Measurements from ENCODE around the gene FYB2. TPM values are rescaled to one million over a fixed set of nuclear protein-coding genes. Genes with fewer than 3 reads are reported as not detected.

FYB2 gene
- total and polyA plus RNA-seq, 10 of the 15 experiments (the other 5 are each of a cell fraction or from before 2014, with no cell fraction given): 0.04 to 0.16 (median 0.05) TPM; not detected in 4

DNA sequence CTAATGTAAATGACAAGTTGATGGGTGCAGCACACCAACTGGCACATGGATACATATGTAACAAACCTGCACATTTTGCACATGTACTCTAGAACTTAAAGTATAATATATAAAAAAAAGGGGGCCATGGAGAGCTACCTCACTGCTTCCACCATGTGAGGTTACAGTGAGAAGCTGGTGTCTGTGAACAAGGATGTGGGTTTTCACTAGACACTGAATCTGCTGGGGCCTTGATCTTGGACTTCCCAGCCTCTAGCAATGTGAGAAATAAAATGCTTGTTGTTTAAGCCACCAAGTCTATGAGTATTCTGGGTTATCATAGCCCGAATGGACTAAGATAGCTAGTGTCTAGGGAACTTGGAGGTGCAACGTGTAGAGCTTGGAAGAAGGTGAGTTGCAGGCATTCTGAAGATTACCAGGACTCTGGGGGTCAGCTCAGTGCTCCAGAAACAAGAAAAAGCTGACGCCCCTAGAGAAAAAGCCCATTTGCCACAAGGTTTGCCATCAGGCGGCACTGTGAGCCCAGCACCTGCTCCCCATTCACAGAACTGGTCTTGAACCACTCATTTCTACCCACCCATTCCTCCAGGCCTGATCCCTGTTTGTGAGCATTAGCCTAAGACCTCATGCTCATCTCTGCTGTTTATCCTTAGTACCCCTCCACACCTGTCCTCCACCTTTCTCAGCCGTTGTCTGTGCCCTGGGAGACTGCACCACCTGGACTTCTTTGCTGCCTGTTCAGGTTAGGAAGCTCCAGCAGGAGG is 15.1 kb upstream of the FYB2 start (continued):
- TF ChIP-seq, protein P1, sequence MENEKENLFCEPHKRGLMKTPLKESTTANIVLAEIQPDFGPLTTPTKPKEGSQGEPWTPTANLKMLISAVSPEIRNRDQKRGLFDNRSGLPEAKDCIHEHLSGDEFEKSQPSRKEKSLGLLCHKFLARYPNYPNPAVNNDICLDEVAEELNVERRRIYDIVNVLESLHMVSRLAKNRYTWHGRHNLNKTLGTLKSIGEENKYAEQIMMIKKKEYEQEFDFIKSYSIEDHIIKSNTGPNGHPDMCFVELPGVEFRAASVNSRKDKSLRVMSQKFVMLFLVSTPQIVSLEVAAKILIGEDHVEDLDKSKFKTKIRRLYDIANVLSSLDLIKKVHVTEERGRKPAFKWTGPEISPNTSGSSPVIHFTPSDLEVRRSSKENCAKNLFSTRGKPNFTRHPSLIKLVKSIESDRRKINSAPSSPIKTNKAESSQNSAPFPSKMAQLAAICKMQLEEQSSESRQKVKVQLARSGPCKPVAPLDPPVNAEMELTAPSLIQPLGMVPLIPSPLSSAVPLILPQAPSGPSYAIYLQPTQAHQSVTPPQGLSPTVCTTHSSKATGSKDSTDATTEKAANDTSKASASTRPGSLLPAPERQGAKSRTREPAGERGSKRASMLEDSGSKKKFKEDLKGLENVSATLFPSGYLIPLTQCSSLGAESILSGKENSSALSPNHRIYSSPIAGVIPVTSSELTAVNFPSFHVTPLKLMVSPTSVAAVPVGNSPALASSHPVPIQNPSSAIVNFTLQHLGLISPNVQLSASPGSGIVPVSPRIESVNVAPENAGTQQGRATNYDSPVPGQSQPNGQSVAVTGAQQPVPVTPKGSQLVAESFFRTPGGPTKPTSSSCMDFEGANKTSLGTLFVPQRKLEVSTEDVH (IDR thresholded peaks at IDR 0.05; ENCODE audit: low read depth, partially characterized antibody): no peak

DNA sequence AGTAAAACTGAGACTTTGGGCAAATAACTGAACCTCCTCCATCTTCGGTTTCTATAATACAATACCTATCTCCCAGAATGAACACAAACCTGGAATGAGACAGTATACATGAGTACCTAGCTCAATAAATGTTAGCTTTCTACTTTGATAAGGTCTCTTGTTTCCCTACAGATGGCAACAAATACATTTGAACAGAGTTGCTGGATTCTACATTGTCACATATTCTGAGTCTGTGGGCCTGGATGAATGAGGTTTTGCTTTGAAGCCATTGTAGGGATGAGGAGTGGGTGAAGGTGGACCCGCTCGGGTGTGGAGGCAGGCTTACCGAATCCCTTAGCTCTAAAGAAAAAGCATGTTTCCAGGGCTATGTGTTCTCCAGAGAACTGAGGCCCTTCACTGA is 13.9 kb upstream of the FYB2 start:
- H3K79me2 ChIP-seq (ENCODE audit: control insufficient read depth, insufficient read depth, low read length): no peaks in the 10 kb centered on the region
- no peak overlapping the region for H3K4me2 ChIP-seq (ENCODE audit: control insufficient read depth, insufficient read depth)
- ChIA-PET CTCF (interaction anchor here (0.7 to 4.9 kb wide), 7 partner anchors 10 to 1216 kb away, joined by 3 to 35 read pairs (median 5); partner anchors contain the start of gene C8B), POLR2A (no interaction called here), SMC1A (ENCODE audit: uncharacterized antibody, unreplicated experiment) (interaction anchor here (0.7 to 3.2 kb wide), 5 partner anchors 9 to 380 kb away, joined by 3 to 16 read pairs (median 3); no protein-coding TSS in a partner anchor), RAD21 (ENCODE audit: unreplicated experiment) (interaction anchor here (0.7 to 1.5 kb wide), 3 partner anchors 9 to 1187 kb away, joined by 3 to 4 read pairs (median 3); no protein-coding TSS in a partner anchor)
- H2AFZ ChIP-seq (ENCODE audit: control insufficient read depth, low read depth, low read length): no peak overlapping the region
- intact Hi-C loops (cut with micrococcal nuclease; ENCODE audit: unreplicated experiment) (loop anchor here (2.0 to 5.0 kb wide), 2 partner anchors 138 to 1714 kb away; partner anchors contain the start of gene OMA1), in situ Hi-C loops (cut with MboI) (loop anchor here (25.0 kb wide), 1 partner anchor 1729 kb away; no protein-coding TSS in a partner anchor)
- DNase-seq (ENCODE audit: low read depth, low spot score): no peak
- H3K4me1 ChIP-seq (ENCODE audit: control insufficient read depth, insufficient read depth, low read length): no peaks in the 10 kb centered on the region
- H4K20me1 ChIP-seq (ENCODE audit: control insufficient read depth, insufficient read depth): no peaks in the 10 kb centered on the region
- H3K27me3 ChIP-seq (replicated peaks in 1 of 2; ENCODE audit: control insufficient read depth in 2 of 2, insufficient read depth in 2 of 2, low read length in 1 of 2): no peaks in the 10 kb centered on the region; a peak in 1 of 4 replicates
- H3K9me3 ChIP-seq (replicated peaks; ENCODE audit: control insufficient read depth, insufficient read depth, low read length): no peaks in the 10 kb centered on the region
- no peak for FAIRE-seq
- 77% methylated on average over 4 of the region's 4 CpGs for WGBS (ENCODE audit: insufficient coverage, insufficient replicate concordance, low lambda C conversion rate, missing lambda C conversion rate)
- no peaks in the 10 kb centered on the region for H3K36me3 ChIP-seq (ENCODE audit: control insufficient read depth in 2 of 2, insufficient read depth in 2 of 2, low read length in 1 of 2)
- H3K9ac ChIP-seq (ENCODE audit: control insufficient read depth, insufficient read depth, low read length): no peak overlapping the region
- ATAC-seq: no peak
- no TSS peak for BruUV-seq (replicated peaks)
- no peak overlapping the region for H3K4me3 ChIP-seq
- H3K27ac ChIP-seq (ENCODE audit: control insufficient read depth, insufficient read depth): no peak overlapping the region
- TF ChIP-seq ASH2L (IDR thresholded peaks at IDR 0.05; ENCODE audit: borderline replicate concordance, low read depth) (no peak), ATF7 (IDR thresholded peaks at IDR 0.05; ENCODE audit: low read depth) (no peak), KLF5 (IDR thresholded peaks at IDR 0.05; ENCODE audit: partially characterized antibody) (no peak), BMI1 (IDR thresholded peaks at IDR 0.05; ENCODE audit: borderline replicate concordance) (no peak), ZNF622 (IDR thresholded peaks at IDR 0.05) (no peak), HDAC6 (IDR thresholded peaks at IDR 0.05; ENCODE audit: unreplicated experiment) (no peak), TBL1XR1 (IDR thresholded peaks at IDR 0.05; ENCODE audit: low read depth, low read length) (no peak), MEF2B (IDR thresholded peaks at IDR 0.05; ENCODE audit: partially characterized antibody, poor library complexity, severe bottlenecking) (no peak), JUND (IDR thresholded peaks at IDR 0.05; ENCODE audit: low read depth, low read length) (no peak), POLR2AphosphoS5 (IDR thresholded peaks at IDR 0.05; ENCODE audit: low read length) (no peak)
- TF ChIP-seq, protein P2, sequence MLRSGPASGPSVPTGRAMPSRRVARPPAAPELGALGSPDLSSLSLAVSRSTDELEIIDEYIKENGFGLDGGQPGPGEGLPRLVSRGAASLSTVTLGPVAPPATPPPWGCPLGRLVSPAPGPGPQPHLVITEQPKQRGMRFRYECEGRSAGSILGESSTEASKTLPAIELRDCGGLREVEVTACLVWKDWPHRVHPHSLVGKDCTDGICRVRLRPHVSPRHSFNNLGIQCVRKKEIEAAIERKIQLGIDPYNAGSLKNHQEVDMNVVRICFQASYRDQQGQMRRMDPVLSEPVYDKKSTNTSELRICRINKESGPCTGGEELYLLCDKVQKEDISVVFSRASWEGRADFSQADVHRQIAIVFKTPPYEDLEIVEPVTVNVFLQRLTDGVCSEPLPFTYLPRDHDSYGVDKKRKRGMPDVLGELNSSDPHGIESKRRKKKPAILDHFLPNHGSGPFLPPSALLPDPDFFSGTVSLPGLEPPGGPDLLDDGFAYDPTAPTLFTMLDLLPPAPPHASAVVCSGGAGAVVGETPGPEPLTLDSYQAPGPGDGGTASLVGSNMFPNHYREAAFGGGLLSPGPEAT (IDR thresholded peaks at IDR 0.05; ENCODE audit: low read depth): no peak
- TF ChIP-seq, protein P3, sequence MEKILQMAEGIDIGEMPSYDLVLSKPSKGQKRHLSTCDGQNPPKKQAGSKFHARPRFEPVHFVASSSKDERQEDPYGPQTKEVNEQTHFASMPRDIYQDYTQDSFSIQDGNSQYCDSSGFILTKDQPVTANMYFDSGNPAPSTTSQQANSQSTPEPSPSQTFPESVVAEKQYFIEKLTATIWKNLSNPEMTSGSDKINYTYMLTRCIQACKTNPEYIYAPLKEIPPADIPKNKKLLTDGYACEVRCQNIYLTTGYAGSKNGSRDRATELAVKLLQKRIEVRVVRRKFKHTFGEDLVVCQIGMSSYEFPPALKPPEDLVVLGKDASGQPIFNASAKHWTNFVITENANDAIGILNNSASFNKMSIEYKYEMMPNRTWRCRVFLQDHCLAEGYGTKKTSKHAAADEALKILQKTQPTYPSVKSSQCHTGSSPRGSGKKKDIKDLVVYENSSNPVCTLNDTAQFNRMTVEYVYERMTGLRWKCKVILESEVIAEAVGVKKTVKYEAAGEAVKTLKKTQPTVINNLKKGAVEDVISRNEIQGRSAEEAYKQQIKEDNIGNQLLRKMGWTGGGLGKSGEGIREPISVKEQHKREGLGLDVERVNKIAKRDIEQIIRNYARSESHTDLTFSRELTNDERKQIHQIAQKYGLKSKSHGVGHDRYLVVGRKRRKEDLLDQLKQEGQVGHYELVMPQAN (conservative IDR thresholded peaks at IDR 0.05): no peak

Measured in GM12878 (cell line).